Activated naive CD4-positive, alpha-beta T cell treated with anti-CD3 and anti-CD28 coated beads, Interleukin-2, amount 10 ng/mL, durations not matched to agents 7 days and 5 days (primary cell): Measurements from ENCODE around the gene CPA5.

Experiments used
- CTCF ChIA-PET: fragments of 350-600 bp; sonication (Branson Sonifier 250); formaldehyde crosslinking; loops from one replicate; lab custom pipeline; 2021; ENCODE audit warnings: antibody characterized with exemption; lab: Charles Lee
- DNase-seq: peaks from one replicate; pipeline ENCODE4 v3.0.0-alpha.2; 2020
- H3K27ac Mint-ChIP-seq: one replicate; pipeline ENCODE4 v1.8.0; 2021; ENCODE audit warnings: mild to moderate bottlenecking, moderate library complexity, mixed read lengths
- H3K27me3 Mint-ChIP-seq: one replicate; pipeline ENCODE4 v1.8.0; 2021; ENCODE audit warnings: mild to moderate bottlenecking, mixed read lengths
- H3K36me3 Mint-ChIP-seq: one replicate; pipeline ENCODE4 v1.8.0; 2021; ENCODE audit warnings: mixed read lengths
- H3K4me1 Mint-ChIP-seq: one replicate; pipeline ENCODE4 v1.8.0; 2021; ENCODE audit warnings: mixed read lengths
- H3K4me3 Mint-ChIP-seq: one replicate; pipeline ENCODE4 v1.8.0; 2021; ENCODE audit warnings: mild to moderate bottlenecking, moderate library complexity, mixed read lengths
- H3K9me3 Mint-ChIP-seq: one replicate; pipeline ENCODE4 v1.8.0; 2021; ENCODE audit warnings: mixed read lengths

The CPA5 gene

GRCh38 chr7:130397758-130398073, 53.1 kb downstream of the CPA5 start:
- Mint-ChIP-seq H3K27ac (no peak overlapping the region), H3K4me3 (no peak overlapping the region), H3K9me3 (no peaks in the 10 kb centered on the region), H3K4me1 (peaks cover 33% of the 10 kb centered on the region), H3K27me3 (no peaks in the 10 kb centered on the region), H3K36me3 (peaks cover 36% of the 10 kb centered on the region)
- DNase-seq = no peak
- CTCF ChIA-PET = interaction anchor here (1.7 kb wide), 1 partner anchor 24 kb away, joined by 3 read pairs; no protein-coding TSS in a partner anchor

DNA sequence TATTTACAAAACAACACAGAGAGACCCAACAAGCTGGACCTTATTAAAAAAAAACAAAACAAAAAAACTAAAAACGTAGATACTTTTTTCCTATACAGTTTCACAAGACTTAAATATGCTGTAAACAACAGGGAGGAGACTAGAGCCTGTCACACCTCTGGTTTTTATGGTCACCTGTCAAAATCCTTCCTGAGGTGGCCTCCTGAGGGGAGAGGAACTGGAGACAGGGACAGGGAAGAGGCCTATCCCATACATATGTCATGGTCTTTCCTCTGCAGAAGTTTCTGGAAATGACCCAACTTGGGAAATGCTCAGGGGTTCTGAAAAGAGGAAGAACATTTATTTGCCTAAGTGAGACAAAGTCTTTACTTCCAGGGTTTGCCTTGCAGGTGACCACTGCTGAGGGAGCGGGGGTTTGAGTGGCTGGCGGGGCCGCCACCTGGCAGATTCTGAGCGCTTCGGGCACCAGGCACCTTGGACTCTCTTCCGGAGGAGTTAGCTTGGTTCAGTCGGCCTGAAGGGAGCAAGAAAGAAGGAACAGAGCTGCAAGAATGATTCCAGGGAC, 54.0 kb downstream of the CPA5 start:
- Mint-ChIP-seq H3K4me1 (peaks cover 28% of the 10 kb centered on the region), H3K36me3 (peaks cover 41% of the 10 kb centered on the region), H3K27ac (no peak overlapping the region), H3K4me3 (no peak overlapping the region), H3K27me3 (no peaks in the 10 kb centered on the region), H3K9me3 (no peaks in the 10 kb centered on the region)
- CTCF ChIA-PET = no interaction called here
- no peak for DNase-seq

GRCh38 chr7:130400120-130400572, 55.5 kb downstream of the CPA5 start:
- CTCF ChIA-PET = no interaction called here
- no peak for DNase-seq
- Mint-ChIP-seq H3K27ac (peak overlapping the region; percentile 14), H3K27me3 (no peaks in the 10 kb centered on the region), H3K9me3 (no peaks in the 10 kb centered on the region), H3K4me3 (no peak overlapping the region), H3K36me3 (peaks cover 42% of the 10 kb centered on the region), H3K4me1 (peaks cover 14% of the 10 kb centered on the region)

DNA sequence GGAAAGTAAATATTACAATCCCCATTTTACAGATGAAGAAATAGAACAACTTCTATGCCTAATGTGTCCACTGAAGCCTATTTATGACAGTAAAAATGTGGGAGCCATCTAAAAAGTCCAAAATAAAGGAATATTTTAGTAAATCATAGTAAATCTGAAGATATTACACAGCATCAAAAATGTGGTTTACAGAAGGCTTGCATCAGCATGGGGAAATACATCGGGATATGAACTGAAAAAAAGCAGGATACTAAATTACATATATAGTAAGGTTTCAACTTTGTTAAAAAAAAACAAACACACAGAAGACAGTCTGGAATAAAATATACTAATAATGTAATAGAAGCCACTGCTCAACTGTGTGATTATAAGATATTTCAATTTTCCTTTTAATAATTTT, 56.5 kb downstream of the CPA5 start:
- Mint-ChIP-seq H3K9me3 (no peaks in the 10 kb centered on the region), H3K27me3 (no peaks in the 10 kb centered on the region), H3K36me3 (peaks cover 43% of the 10 kb centered on the region), H3K4me3 (no peak overlapping the region), H3K27ac (no peak overlapping the region), H3K4me1 (peaks cover 6% of the 10 kb centered on the region)
- no peak for DNase-seq
- CTCF ChIA-PET = no interaction called here

GRCh38 chr7:130401578-130401977, 57.0 kb downstream of the CPA5 start:
- Mint-ChIP-seq H3K4me1 (peaks cover 6% of the 10 kb centered on the region), H3K27ac (no peak overlapping the region), H3K9me3 (no peaks in the 10 kb centered on the region), H3K36me3 (peaks cover 40% of the 10 kb centered on the region), H3K27me3 (no peaks in the 10 kb centered on the region), H3K4me3 (no peak overlapping the region)
- CTCF ChIA-PET = no interaction called here
- DNase-seq = no peak

- H3K36me3 Mint-ChIP-seq = peaks cover 30% of the 10 kb centered on the region
- no peaks in the 10 kb centered on the region for H3K4me1 Mint-ChIP-seq
- no peaks in the 10 kb centered on the region for H3K27me3 Mint-ChIP-seq
- DNase-seq = no peak
- H3K4me3 Mint-ChIP-seq = no peak overlapping the region
- no peak overlapping the region for H3K27ac Mint-ChIP-seq
- CTCF ChIA-PET = no interaction called here
- H3K9me3 Mint-ChIP-seq = no peaks in the 10 kb centered on the region
Measured at GRCh38 chr7:130405003-130405402, 60.4 kb downstream of the CPA5 start.

DNA sequence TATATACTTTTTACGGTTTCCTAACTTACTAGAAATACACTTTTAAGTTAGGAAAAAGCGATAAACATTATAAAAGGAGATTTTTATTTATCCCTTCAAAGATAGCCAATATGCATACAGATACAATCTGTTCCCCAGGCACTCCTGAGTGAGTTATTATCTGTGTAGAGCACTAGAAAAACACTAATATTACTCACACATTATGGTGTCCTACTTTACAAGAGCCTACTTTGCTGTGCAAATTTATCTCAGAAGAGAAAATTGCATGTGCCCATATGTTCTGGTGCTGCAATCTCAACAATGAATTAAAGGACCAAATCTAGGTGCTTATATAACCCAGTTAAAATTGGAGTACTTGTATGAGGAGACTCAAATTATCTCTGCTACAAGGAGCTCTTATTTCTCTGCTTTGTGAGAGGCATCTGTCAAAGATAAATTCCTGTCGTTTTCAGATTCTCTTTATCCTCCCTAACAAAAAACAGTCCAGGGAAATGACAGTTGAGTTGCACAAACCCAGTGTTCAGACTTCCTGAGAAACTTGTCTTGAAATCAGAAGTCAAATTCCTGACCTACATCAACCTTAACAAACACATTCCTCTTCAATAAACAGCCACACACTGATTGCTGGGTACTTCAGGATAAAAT, 64.6 kb downstream of the CPA5 start:
- CTCF ChIA-PET = no interaction called here
- no peak overlapping the region for H3K4me3 Mint-ChIP-seq

DNA sequence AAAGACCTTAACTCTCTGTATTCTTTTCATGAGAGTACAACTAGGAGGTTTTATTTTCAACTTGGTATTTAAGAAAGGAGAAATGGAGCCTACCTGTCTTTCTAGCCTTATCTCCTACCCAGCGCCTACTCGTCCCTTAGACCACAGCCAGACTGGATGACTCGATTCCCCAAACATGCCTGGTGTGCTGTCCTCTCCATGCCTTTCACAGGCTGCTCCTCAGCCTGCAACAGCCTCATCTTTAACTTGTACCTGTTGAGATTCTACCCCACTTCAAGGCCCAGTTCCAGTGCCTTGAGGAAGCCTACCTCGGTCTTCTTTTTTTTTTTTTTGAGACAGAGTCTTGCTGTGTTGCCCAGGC, 65.1 kb downstream of the CPA5 start:
- Mint-ChIP-seq H3K4me3 (no peak overlapping the region), H3K36me3 (peaks cover 15% of the 10 kb centered on the region), H3K27ac (no peak overlapping the region), H3K4me1 (peaks cover 9% of the 10 kb centered on the region), H3K27me3 (no peaks in the 10 kb centered on the region), H3K9me3 (no peaks in the 10 kb centered on the region)
- no peak for DNase-seq
- CTCF ChIA-PET = no interaction called here

More for the DNA sequence above, 64.6 kb downstream of the CPA5 start:
- Mint-ChIP-seq H3K9me3 (no peaks in the 10 kb centered on the region), H3K27ac (no peak overlapping the region), H3K4me1 (peaks cover 5% of the 10 kb centered on the region), H3K36me3 (peaks cover 15% of the 10 kb centered on the region), H3K27me3 (no peaks in the 10 kb centered on the region)
- no peak for DNase-seq

GRCh38 chr7:130410868-130411541, 66.4 kb downstream of the CPA5 start:
- Mint-ChIP-seq H3K9me3 (no peaks in the 10 kb centered on the region), H3K36me3 (peaks cover 16% of the 10 kb centered on the region), H3K4me1 (peaks cover 21% of the 10 kb centered on the region), H3K27ac (no peak overlapping the region), H3K4me3 (no peak overlapping the region), H3K27me3 (no peaks in the 10 kb centered on the region)
- CTCF ChIA-PET = no interaction called here
- DNase-seq = no peak

DNA sequence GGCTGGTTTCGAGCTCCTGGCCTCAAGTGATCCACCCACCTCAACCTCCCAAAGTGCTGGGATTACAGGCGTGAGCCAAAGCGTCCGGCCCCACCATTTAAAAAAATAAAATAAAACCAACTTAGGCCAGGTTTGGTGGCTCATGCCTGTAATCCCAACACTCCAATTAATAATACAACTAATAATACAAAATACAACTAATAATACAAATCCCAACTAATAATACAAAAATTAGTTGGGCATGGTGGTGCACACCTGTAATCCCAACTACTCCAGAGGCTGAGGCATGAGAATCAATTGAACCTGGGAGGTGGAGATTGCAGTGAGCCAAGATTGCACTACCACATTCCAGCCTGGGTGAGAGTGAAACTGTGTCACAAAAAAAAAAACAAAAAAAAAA, 68.6 kb downstream of the CPA5 start:
- H3K4me1 Mint-ChIP-seq = peaks cover 43% of the 10 kb centered on the region
- H3K27me3 Mint-ChIP-seq = no peaks in the 10 kb centered on the region
- DNase-seq = no peak
- no peaks in the 10 kb centered on the region for H3K9me3 Mint-ChIP-seq
- no peak overlapping the region for H3K27ac Mint-ChIP-seq
- no peak overlapping the region for H3K4me3 Mint-ChIP-seq
- H3K36me3 Mint-ChIP-seq = peaks cover 15% of the 10 kb centered on the region
- CTCF ChIA-PET = interaction anchor here (0.6 to 1.7 kb wide), 2 partner anchors 19 to 26 kb away, joined by 3 to 4 read pairs; no protein-coding TSS in a partner anchor

DNA sequence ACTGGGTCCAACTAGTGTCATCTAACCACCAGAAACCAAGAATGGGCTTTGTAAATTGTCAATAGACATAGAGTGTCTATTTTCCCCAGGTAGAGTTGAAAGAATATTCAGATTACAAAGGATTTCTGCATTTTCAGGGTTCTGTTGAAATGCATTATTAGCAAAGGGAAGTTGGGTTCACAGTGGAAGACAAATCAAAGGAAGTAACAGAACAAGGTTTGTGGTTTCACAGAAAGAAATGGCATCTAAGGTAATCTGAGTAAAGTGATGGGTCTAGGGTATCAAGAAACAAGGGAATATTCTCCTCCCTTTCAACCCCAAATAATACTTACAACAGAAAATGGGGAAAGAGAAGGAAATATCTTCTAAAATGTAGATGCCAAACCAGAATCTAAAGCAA, 70.4 kb downstream of the CPA5 start:
- peaks cover 60% of the 10 kb centered on the region for H3K4me1 Mint-ChIP-seq
- H3K4me3 Mint-ChIP-seq = no peak overlapping the region
- DNase-seq = no peak
- H3K9me3 Mint-ChIP-seq = no peaks in the 10 kb centered on the region
- peaks cover 15% of the 10 kb centered on the region for H3K36me3 Mint-ChIP-seq
- CTCF ChIA-PET = no interaction called here
- H3K27me3 Mint-ChIP-seq = no peaks in the 10 kb centered on the region
- H3K27ac Mint-ChIP-seq = peak overlapping the region; percentile 62

DNA sequence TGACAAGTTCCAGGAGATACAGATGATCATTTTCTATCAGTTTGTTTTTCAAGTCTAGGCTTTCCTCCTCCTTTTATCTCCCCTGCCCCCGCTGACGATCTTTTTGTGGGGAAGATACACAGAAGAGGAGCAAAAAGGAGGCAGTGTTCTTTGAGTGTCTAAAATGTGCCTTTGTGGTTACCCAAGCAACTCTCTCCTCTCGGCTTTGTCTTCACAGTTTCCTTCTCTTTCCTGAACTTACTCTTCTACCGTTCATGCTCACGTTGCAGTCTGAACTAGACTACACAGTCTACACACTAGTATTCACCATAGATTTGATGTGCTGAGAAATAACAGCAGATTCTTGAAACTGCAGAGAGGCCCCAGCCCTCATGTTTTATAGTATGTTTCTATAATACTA, 72.6 kb downstream of the CPA5 start:
- no peaks in the 10 kb centered on the region for H3K9me3 Mint-ChIP-seq
- H3K4me1 Mint-ChIP-seq = peaks cover 72% of the 10 kb centered on the region

DNA sequence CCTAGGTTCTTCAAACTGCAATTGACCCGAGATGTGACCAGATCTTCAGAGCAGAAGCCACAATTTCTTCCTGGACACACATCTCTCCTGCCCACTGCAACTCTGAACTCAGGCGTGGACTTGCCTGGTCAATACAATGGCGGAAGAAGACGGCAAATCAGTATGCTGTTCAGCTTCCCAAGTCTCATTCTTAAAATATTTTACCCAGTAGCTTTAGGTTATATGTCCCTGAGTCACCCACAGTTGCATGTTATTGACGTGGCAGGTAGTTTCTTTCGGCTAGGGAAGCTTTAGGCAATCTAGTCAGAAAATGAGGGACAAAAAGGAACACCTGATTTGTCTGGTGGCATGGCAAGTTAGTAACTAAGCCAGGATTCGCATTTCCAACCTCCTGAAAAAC, 73.7 kb downstream of the CPA5 start:
- H3K4me3 Mint-ChIP-seq = no peak overlapping the region
- H3K9me3 Mint-ChIP-seq = no peaks in the 10 kb centered on the region
- DNase-seq = no peak
- CTCF ChIA-PET = no interaction called here
- no peaks in the 10 kb centered on the region for H3K27me3 Mint-ChIP-seq
- H3K27ac Mint-ChIP-seq = peak overlapping the region; percentile 84
- H3K4me1 Mint-ChIP-seq = peaks cover 77% of the 10 kb centered on the region
- H3K36me3 Mint-ChIP-seq = peaks cover 7% of the 10 kb centered on the region

More for the DNA sequence above, 72.6 kb downstream of the CPA5 start:
- peak overlapping the region; percentile 84 for H3K27ac Mint-ChIP-seq
- H3K36me3 Mint-ChIP-seq = peaks cover 7% of the 10 kb centered on the region
- no peaks in the 10 kb centered on the region for H3K27me3 Mint-ChIP-seq
- peak overlapping the region; percentile 10 for H3K4me3 Mint-ChIP-seq
- CTCF ChIA-PET = interaction anchor here (0.5 to 1.2 kb wide), 2 partner anchors 23 to 204 kb away, joined by 3 read pairs; no protein-coding TSS in a partner anchor
- peak; percentile 37 for DNase-seq
